Left cardiac atrium (tissue), 4 donors: ENCODE results near the gene ACTL8. TPM values are rescaled to one million over a fixed set of nuclear protein-coding genes. Genes with fewer than 3 reads are reported as not detected.

Experiments used
- ATAC-seq, 2 donors: fragments of 200-7000 bp; cut with Tn5 transposase; one replicate each; pipeline ENCODE4 v1.9.1; 2020; ENCODE audit warnings: mild to moderate bottlenecking in 2 of 2, moderate library complexity in 2 of 2
- DNase-seq: peaks from one replicate; pipeline ENCODE4 v3.0.0-alpha.2; 2020
- intact Hi-C, 2 donors: fragments of 100-400 bp; cut with DNase I; formaldehyde crosslinking; loops; one replicate each; pipeline versions ENCODE4 v1.14.1 to v1.15.1; 2022 to 2023
- total RNA-seq, 2 donors: library from RNA; stranded (reverse); fragmentation: NEBNext Ultra II Directional; extraction: Animal tissue kit (Norgen Biotek cat#: 25700); gene quantifications; one replicate each; pipeline ENCODE4 v1.2.1, GENCODE V29; 2021
- donor health status: DM: no; HTN: yes; CAD: no.
- donor health status: DM: no; HTN: yes; CAD: no; lungs with severe emphysema.
- donor health status: DM: yes; HTN: yes; CAD: no.
- donor health status: Dilated cardiomyopathy.

Gene ACTL8
- total RNA-seq, 2 donors from 2014 or later = not detected

- DNase-seq (no peak), ATAC-seq (no peak)
- intact Hi-C loops = no loop called here
Observed at GRCh38 chr1:17795836-17796645, 40.9 kb downstream of the ACTL8 start.

GRCh38 chr1:17797478-17797877 lies 42.3 kb downstream of the ACTL8 start:
- DNase-seq (no peak), ATAC-seq (no peak)
- intact Hi-C loops = no loop called here

GRCh38 chr1:17798011-17798410 lies 42.9 kb downstream of the ACTL8 start:
- intact Hi-C loops = no loop called here
- DNase-seq (no peak), ATAC-seq (peak in 1 of 2 donors; percentile 34)

- intact Hi-C loops = no loop called here
- no peak for DNase-seq
- no peak for ATAC-seq
Observed at GRCh38 chr1:17798799-17799382, 43.8 kb downstream of the ACTL8 start.

- DNase-seq (no peak), ATAC-seq (no peak)
- intact Hi-C loops = no loop called here
Observed at GRCh38 chr1:17799642-17800041, 44.5 kb downstream of the ACTL8 start.

- ATAC-seq (peak in 1 of 2 donors; percentile 74), DNase-seq (no peak)
- intact Hi-C loops = no loop called here
Observed at GRCh38 chr1:17802164-17802563, 47.0 kb downstream of the ACTL8 start.

GRCh38 chr1:17802945-17803344 lies 47.8 kb downstream of the ACTL8 start:
- intact Hi-C loops = no loop called here
- DNase-seq (no peak), ATAC-seq (no peak)

- intact Hi-C loops = no loop called here
- DNase-seq (no peak), ATAC-seq (no peak)
Observed at GRCh38 chr1:17805869-17806684, 50.9 kb downstream of the ACTL8 start.

- intact Hi-C loops = no loop called here
- no peak for ATAC-seq
- DNase-seq = no peak
Observed at GRCh38 chr1:17808816-17809215, 53.7 kb downstream of the ACTL8 start.

- DNase-seq = no peak
- no peak for ATAC-seq
- intact Hi-C loops = no loop called here
Observed at GRCh38 chr1:17810668-17811067, 55.5 kb downstream of the ACTL8 start.

- ATAC-seq (no peak), DNase-seq (no peak)
- intact Hi-C loops = no loop called here
Observed at GRCh38 chr1:17816511-17816910, 61.4 kb downstream of the ACTL8 start.

- DNase-seq (peak; percentile 49), ATAC-seq (peak; percentile 89 to 95)
- intact Hi-C loops = no loop called here
Observed at GRCh38 chr1:17819129-17819802, 64.1 kb downstream of the ACTL8 start.

GRCh38 chr1:17820198-17820597 lies 65.1 kb downstream of the ACTL8 start:
- intact Hi-C loops = loop anchor here (10.0 kb wide), 2 partner anchors 125 to 155 kb away; no protein-coding TSS in a partner anchor
- DNase-seq (no peak), ATAC-seq (no peak)

- intact Hi-C loops = loop anchor here (10.0 kb wide), 2 partner anchors 128 to 158 kb away; no protein-coding TSS in a partner anchor
- DNase-seq (no peak), ATAC-seq (no peak)
Observed at GRCh38 chr1:17822741-17823426, 67.8 kb downstream of the ACTL8 start.

GRCh38 chr1:17825273-17826164 lies 70.4 kb downstream of the ACTL8 start:
- DNase-seq (no peak), ATAC-seq (no peak)
- intact Hi-C loops = loop anchor here (10.0 kb wide), 2 partner anchors 131 to 161 kb away; no protein-coding TSS in a partner anchor

GRCh38 chr1:17826165-17826488 lies 71.0 kb downstream of the ACTL8 start:
- intact Hi-C loops = loop anchor here (10.0 kb wide), 2 partner anchors 131 to 161 kb away; no protein-coding TSS in a partner anchor
- ATAC-seq (peak in 1 of 2 donors; percentile 51), DNase-seq (peak; percentile 51)

GRCh38 chr1:17828991-17829390 lies 73.9 kb downstream of the ACTL8 start:
- ATAC-seq (peak in 1 of 2 donors; percentile 38), DNase-seq (no peak)
- intact Hi-C loops = loop anchor here (10.0 kb wide), 2 partner anchors 134 to 164 kb away; no protein-coding TSS in a partner anchor

GRCh38 chr1:17829579-17829978 lies 74.4 kb downstream of the ACTL8 start:
- intact Hi-C loops = loop anchor here (10.0 kb wide), 2 partner anchors 135 to 165 kb away; no protein-coding TSS in a partner anchor
- DNase-seq (peak; percentile 64), ATAC-seq (peak; percentile 87 to 89)
